Measurements from ENCODE around the gene ITGB3.

Gene ITGB3

DNA sequence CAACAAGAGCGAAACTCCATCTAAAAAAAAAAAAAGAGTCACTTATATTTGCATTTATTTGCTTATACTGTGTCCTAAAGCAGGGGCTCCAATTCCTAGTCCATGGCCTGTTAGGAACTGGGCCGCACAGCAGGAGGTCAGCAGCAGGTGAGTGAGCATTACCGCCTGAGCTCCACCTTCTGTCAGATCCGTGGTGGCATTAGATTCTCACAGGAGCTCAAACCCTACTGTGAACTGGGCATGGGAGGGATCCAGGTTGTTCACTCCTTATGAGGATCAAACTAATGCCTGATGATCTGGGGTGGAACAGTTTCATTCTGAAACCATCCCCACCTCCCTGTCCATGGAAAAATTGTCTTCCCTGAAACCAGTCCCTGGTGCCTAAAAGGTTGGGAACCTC lies 24.9 kb downstream of the ITGB3 start:
- no peak for FAIRE-seq
- DNase-seq (ENCODE audit: insufficient read length, low spot score), result no peak
- TF ChIP-seq, protein P1, sequence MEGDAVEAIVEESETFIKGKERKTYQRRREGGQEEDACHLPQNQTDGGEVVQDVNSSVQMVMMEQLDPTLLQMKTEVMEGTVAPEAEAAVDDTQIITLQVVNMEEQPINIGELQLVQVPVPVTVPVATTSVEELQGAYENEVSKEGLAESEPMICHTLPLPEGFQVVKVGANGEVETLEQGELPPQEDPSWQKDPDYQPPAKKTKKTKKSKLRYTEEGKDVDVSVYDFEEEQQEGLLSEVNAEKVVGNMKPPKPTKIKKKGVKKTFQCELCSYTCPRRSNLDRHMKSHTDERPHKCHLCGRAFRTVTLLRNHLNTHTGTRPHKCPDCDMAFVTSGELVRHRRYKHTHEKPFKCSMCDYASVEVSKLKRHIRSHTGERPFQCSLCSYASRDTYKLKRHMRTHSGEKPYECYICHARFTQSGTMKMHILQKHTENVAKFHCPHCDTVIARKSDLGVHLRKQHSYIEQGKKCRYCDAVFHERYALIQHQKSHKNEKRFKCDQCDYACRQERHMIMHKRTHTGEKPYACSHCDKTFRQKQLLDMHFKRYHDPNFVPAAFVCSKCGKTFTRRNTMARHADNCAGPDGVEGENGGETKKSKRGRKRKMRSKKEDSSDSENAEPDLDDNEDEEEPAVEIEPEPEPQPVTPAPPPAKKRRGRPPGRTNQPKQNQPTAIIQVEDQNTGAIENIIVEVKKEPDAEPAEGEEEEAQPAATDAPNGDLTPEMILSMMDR (IDR thresholded peaks at IDR 0.05; ENCODE audit: insufficient read depth, missing control alignments), result no peak

DNA sequence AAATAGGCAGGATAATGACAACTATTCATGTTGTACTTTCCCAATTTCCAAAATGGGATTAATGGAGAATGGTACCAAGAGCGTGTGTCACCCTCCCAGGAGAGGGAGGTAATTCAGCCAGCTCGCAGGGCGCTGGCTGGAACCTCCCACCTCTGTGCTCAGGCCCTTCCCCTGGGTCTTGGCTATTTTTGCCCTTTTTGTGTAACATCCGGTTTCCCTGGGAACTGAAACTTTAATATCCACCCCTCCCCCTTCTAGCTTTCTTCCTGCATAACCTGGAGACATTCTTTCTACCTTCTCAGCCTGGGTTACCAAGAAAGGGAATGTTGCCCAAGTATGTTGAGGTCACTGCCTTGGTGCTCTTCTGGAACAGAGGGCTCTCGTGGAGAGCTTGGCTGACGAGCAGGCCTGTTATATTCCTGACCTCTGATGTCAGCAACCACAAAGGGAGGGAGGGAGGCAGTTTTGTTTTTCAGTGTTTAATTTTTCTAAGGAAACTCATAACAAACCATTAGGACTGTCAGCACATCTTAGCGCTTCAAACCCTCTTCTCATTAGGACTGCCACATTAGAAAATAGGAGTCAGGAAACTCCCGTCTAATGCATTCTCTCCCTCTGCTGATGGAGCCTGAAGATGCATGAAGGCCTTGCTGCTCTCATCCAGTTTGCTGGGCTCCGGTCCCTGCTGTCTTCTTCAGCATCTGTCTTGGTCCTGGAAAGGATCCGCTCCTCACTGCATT lies 25.6 kb downstream of the ITGB3 start:
- TF ChIP-seq, protein P1 (IDR thresholded peaks at IDR 0.05; ENCODE audit: insufficient read depth, missing control alignments), result no peak
- no peak for DNase-seq (ENCODE audit: insufficient read length, low spot score)
- FAIRE-seq, result no peak

GRCh38 chr17:47280072-47280811 lies 26.6 kb downstream of the ITGB3 start:
- TF ChIP-seq, protein P1 (IDR thresholded peaks at IDR 0.05; ENCODE audit: insufficient read depth, missing control alignments), result no peak
- DNase-seq (ENCODE audit: insufficient read length, low spot score), result no peak
- FAIRE-seq, result no peak

- TF ChIP-seq, protein P1 (IDR thresholded peaks at IDR 0.05; ENCODE audit: insufficient read depth, missing control alignments), result no peak
- FAIRE-seq (no peak), DNase-seq (ENCODE audit: insufficient read length, low spot score) (no peak)
Observed at GRCh38 chr17:47281216-47281615, 27.6 kb downstream of the ITGB3 start.

DNA sequence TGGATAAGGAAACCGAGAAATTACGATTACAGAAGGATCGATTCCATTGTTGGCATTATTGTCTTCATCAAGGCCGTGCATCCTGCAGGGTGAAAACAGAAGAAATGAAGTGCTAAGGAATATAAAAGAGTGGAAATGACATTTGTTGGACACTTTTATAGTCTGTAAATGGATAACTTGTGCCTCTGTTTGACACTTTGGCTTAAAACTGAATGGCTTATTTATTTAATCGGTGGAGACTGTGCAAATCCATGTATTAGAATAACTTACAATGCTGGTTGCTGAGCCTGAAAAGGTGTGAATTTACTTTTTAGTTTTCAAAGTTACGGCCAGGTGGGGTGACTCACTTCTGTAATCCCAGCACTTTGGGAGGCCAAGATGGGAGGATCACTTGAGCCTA lies 31.4 kb downstream of the ITGB3 start:
- FAIRE-seq (no peak), DNase-seq (ENCODE audit: insufficient read length, low spot score) (no peak)
- TF ChIP-seq, protein P1 (IDR thresholded peaks at IDR 0.05; ENCODE audit: insufficient read depth, missing control alignments), result no peak

- TF ChIP-seq, protein P1 (IDR thresholded peaks at IDR 0.05; ENCODE audit: insufficient read depth, missing control alignments), result no peak
- DNase-seq (ENCODE audit: insufficient read length, low spot score), result no peak
- no peak for FAIRE-seq
Observed at GRCh38 chr17:47286198-47286914, 32.7 kb downstream of the ITGB3 start.

Measured in D721Med (cell line).